GM12864 (cell line): ENCODE results near the gene CYP1A2.

ENCODE experiments used
- DNase-seq: peaks from one replicate; pipeline ENCODE4 v3.0.0-alpha.2; 2011; ENCODE audit warnings: low read depth
- H3K4me3 ChIP-seq: 2 replicates; pipeline ENCODE4 v1.5.1; 2011; ENCODE audit warnings: mild to moderate bottlenecking, low read depth, low read length, control low read depth
- CTCF ChIP-seq: IDR thresholded peaks from 2 replicates; pipeline ENCODE4 v1.5.1; 2011; ENCODE audit warnings: low read depth, mild to moderate bottlenecking, moderate library complexity, low read length, control low read depth, inconsistent platforms; ENCODE audit errors: missing control alignments

CYP1A2 gene, protein sequence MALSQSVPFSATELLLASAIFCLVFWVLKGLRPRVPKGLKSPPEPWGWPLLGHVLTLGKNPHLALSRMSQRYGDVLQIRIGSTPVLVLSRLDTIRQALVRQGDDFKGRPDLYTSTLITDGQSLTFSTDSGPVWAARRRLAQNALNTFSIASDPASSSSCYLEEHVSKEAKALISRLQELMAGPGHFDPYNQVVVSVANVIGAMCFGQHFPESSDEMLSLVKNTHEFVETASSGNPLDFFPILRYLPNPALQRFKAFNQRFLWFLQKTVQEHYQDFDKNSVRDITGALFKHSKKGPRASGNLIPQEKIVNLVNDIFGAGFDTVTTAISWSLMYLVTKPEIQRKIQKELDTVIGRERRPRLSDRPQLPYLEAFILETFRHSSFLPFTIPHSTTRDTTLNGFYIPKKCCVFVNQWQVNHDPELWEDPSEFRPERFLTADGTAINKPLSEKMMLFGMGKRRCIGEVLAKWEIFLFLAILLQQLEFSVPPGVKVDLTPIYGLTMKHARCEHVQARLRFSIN

DNA sequence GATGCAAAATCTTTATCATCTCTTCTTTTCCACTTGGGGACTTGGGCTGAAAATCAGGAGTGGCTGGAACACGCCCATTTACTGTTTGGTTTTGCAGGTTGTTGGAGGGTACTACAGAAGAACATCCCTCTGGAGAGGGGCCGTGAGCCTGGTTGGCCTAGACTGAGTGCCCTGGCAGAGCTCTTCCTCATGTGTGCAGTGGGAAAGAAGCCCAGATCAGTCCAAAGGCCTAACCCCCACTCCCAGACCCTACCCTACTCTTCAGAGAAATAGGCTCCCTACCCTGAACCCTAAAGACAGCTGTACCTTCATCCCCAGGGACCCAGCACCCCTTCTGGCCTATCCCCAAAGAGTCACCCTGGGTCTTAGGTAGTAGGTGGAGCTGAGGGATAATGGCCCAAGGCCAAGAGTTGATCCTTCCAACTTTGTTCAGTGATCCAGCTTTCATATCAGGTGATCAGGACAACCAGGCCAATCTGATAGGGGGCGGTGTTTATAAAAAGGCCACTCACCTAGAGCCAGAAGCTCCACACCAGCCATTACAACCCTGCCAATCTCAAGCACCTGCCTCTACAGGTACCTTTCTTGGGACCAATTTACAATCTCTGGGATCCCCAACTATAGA lies at the start of gene CYP1A2:
CYP1A2 (plus strand) TSS at position 524 of the 625 bp plus-strand sequence. CDS start 894 bp downstream, outside the sequence.
- TF ChIP-seq CTCF = no peak
- DNase-seq = no peak
- no peak within 1 kb of the TSS for H3K4me3 ChIP-seq

DNA sequence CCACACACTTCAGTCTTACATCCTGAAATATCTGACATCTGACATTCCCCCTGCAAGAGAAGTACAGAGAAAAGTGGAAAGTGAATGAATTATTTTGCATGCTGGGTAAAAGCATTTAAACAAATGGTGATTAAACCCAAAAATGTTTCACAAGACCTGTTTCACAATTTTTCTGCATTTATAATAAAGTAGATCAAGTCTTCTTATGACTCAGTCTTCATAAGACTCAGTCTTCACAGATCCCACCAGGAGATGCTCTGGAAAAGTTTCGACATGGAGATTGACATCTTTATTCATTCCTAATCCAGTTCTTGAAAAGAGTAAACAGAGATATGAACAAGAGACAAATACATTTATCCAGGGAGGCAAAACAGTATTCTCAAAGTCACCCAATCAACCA lies 39.6 kb upstream of the CYP1A2 start:
- no peak for TF ChIP-seq CTCF
- no peak for DNase-seq
- no peak overlapping the region for H3K4me3 ChIP-seq

DNA sequence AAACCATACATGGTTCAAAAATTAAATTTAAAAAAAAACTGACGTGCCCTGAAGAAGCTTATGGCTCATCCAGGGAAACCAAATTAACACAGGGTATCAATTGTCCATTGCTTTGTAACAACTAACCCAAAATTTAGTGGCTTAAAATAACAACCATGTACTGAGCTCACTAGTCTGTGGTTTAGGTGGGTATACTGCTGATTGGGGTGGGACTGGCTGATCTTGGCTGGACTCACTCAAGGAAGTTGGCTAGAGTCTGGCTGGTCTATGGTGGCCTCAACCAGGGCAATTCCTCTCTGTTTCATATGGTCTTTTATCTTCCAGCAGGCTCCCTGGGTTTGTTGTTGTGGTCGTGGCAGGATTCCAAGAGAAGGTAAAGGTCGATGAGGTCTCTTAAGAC lies 38.8 kb upstream of the CYP1A2 start:
- DNase-seq = no peak
- H3K4me3 ChIP-seq = no peak overlapping the region
- no peak for TF ChIP-seq CTCF

GRCh38 chr15:74710319-74711094 lies 38.1 kb upstream of the CYP1A2 start:
- no peak for DNase-seq
- no peak overlapping the region for H3K4me3 ChIP-seq
- TF ChIP-seq CTCF = no peak

DNA sequence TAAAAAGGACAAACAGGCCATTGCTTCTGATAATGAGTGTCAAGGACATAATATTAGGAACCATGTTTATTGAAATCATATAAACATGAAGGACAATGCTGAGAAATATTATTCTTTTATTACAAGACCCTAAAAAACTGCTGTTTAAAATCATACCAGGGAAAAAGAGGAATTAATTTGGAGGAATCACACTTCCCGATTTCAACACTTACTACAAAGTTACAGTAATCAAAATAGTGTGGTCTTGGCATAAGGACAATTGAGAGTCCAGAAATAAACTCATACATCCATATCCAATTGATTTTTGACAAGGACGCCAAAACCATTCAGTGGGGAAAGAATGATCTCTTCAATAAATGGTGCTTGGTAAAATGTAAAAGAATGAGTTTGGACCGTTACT lies 36.3 kb upstream of the CYP1A2 start:
- no peak for DNase-seq
- no peak overlapping the region for H3K4me3 ChIP-seq
- no peak for TF ChIP-seq CTCF

DNA sequence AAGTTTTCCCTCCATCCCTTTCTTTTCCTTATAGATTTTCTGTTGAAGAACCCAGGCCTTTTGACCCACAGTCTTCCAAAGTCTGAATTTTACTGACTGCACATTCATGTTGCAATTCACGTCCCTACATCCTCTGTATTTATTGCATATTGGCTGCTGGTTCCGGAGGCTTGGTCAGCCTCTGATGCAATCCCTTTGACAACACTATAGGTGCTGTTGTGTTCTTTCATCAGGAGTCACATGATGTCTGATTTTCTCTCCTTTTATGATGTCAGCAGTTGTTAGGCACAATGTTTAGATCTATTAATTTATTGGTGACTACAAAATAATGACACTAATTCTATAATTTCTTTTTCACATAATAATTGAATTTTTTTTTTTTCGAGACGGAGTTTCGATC lies 32.0 kb upstream of the CYP1A2 start:
- no peak for TF ChIP-seq CTCF
- H3K4me3 ChIP-seq = no peak overlapping the region
- DNase-seq = no peak
